Right renal pelvis (tissue), 4 donors: ENCODE results near the gene TBPL2. TPM values are rescaled to one million over a fixed set of nuclear protein-coding genes. Genes with fewer than 3 reads are reported as not detected.
"Not testable (repeated sequence)": the region's sequence is repeated elsewhere in the genome, so short reads cannot be mapped to it uniquely, and the experiment has no call there.

Source experiments
- DNase-seq, 4 donors: peaks; one replicate each; pipeline ENCODE4 v3.0.0-alpha.2; 2013; ENCODE audit warnings: low read depth in 4 of 4, low spot score in 3 of 4, missing footprints in 1 of 4
- polyA plus RNA-seq, 4 donors: library from polyadenylated mRNA; unstranded; fragments of 120-200 nt; gene quantifications; one replicate each; pipeline ENCODE4 v1.2.1, GENCODE V29; 2013; ENCODE audit not compliant: insufficient read length in 4 of 4

TBPL2 gene
- polyA plus RNA-seq, 4 donors: 0.10 TPM; not detected in 2

GRCh38 chr14:55411426-55412389 is 28.7 kb downstream of the TBPL2 start, which contains the start of gene ATG14:
TSS of gene ATG14 (minus strand) at chr14:55411830. CDS start at chr14:55411822, 8 bp downstream.
- DNase-seq: peak; percentile 73 to 82 (median 79)

- no peak for DNase-seq
Measured at GRCh38 chr14:55410876-55411275, 29.5 kb downstream of the TBPL2 start.

DNA sequence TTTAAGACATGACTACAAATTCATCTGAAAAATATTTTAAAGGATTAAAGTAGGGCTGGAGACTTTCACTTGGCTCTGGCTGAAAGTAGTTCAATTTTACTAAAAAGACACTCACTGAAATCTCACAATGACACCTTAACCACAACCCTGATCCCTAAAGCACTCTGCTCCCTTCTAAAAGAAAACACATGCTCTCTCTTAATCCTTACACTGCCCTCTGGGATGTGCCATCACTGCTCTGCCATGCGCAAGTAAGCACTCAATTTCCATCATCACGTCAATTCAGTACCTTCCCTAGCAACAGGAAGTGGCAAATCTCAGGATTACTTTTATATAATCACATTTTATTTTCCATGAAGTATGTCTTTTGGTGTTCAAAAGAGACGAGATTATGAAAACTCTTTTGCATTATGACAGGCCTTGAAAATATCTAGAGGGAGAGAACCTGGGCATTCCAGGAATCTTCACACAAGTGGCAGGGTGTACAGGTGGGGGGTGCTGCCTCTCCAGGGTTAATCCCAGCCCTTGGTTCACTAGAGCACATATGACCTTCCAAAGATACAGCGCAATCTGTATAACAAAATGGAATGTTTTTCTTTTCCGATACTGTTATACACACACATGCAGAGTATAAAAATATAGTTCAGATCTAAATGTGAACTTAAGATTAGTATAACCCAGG is 36.1 kb downstream of the TBPL2 start:
- DNase-seq: no peak

- DNase-seq: no peak
Measured at GRCh38 chr14:55401751-55402150, 38.7 kb downstream of the TBPL2 start.

DNA sequence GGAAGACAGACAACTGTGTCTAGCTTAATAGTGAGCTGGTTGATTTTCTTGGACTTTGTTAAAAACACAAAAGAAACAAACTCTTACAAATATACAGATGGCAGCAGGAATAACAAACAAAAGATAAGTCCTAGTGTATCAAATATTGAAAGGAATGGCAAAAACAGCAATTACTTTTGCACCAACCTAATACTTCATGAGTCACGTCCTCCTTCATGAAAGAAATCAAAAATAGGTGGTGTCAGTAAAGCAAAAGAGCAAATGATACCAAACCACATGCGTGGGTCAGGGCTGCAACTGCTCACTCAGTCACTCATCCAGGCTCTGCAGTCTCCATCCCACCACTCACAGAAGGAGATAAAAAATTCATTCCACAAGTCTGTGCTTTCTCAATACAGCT is 40.6 kb downstream of the TBPL2 start:
- no peak for DNase-seq

GRCh38 chr14:55399183-55399582 is 41.2 kb downstream of the TBPL2 start:
- DNase-seq: no peak

DNA sequence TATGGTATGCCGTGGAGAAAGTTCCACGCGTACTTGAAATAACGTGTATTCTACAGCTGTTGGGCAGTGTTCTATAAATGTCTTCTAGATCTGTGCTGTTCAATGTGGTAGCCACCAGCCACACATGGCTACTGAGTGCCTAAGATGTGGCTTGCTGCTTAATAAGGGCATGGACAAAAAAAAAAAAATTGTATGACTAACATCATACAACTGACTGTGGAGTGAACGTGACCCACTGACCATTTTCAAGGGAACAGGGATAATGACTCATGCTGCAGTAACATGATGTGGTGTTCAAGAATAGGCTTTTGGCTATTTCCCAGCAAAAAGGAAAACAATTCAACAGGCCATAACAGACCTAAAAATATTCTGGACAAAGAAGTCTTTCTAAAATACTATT is 41.7 kb downstream of the TBPL2 start:
- no peak for DNase-seq

GRCh38 chr14:55389330-55389729 is 51.1 kb downstream of the TBPL2 start:
- no peak for DNase-seq

- DNase-seq: no peak
Measured at GRCh38 chr14:55388160-55388559, 52.3 kb downstream of the TBPL2 start.

GRCh38 chr14:55387121-55387520 is 53.3 kb downstream of the TBPL2 start:
- DNase-seq: no peak

DNA sequence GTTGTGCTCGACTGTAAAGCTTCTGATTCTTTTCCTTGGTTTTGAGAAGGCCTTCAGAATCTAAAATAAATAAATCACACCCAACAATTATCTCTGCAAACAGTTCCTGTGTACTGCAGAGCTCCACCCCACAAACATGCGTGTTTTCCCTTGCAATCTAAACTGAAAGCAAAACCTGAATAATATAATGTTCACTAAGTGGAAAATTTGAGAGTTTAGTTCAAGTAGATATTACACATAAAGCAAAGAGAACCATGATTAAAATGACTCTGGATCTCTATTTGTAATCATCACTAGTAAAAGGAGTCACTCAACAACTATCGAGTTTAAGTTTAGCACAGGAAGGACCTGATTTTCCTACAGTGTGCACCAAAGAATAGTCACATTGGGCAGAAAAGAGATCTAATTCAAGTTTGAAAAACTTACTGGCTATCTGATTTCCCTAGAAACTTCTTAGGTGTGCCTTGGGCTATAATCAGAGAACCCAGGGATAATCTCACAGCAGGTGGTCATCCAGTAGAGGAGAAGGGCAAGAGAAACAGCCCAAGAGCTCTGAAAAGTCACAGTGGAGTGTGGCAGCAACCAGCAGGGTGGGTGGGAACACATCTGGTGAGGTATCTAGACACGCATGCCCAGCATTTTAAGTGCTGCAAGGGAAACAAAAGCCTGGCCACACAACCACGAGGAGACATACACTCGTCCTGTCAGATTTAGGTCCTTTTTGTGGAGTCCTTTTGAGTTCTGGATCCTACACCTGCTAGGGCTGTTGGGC is 54.2 kb downstream of the TBPL2 start:
- DNase-seq: no peak

- DNase-seq: no peak
Measured at GRCh38 chr14:55384536-55384935, 55.9 kb downstream of the TBPL2 start.

DNA sequence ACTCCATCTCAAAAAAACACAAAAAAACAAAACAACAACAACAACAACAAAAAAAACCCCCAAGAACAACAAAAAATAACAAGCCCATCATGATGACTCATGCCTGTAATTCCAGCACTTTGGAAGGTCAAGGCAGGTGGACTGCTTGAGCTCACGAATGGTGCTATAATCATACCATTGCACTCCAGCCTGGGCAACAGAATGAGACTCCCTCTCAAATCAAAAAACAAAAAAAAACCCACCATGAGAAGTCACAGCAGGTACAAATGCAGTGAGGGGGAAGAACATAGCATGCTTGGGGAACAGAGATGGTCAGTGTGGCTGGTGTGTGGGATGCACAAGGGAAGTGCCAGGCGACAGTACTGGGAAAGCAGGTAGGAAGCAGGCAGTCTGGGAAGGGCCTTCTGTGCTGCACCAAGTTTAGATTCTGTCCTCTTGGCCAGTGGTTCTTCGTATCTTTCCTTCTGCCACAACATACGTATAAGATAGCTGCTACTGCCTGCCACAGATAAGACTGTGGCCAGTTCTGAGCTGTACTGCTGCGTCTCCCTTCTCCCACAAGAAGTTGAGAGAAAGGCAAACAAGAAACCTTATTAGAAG is 56.8 kb downstream of the TBPL2 start:
- DNase-seq: no peak

DNA sequence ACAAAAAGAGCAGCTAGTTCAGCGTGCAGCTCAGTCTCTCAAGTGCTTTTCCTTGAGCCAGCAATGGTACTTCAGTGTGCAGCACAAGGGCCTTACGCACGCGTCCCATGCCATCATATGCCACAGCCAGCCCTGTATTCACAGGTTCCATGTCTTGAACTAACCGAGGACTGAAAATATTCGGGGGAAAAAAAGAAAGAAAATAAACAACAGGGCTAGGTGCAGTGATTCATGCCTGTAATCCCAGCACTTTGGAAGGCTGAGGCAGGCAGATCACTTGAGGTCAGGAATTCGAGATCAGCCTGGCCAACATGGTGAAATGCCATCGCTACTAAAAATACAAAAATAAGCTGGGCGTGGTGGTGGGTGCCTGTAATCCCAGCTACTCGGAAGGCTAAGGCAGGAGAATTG is 57.4 kb downstream of the TBPL2 start:
- DNase-seq: not testable (repeated sequence)

DNA sequence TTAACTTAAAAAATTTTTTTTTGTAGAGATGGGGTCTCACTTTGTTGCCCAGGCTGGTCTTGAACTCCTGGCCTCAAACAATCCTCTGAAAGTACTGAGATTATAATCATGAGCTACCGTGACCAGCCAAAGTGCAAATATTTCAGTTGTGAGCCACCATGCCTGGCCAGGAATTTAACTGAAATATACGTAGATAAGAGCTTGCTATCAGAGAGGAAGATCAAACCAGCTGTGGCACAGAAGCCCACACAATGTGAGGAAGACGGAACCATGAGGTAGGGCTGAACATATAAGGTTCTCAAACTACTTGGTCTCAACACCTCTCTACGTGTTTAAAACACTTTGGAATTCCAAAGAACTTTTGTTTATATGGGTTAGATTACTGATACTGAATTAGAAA is 57.9 kb downstream of the TBPL2 start:
- DNase-seq: no peak

- DNase-seq: no peak
Measured at GRCh38 chr14:55381561-55381960, 58.9 kb downstream of the TBPL2 start.

- DNase-seq: no peak
Measured at GRCh38 chr14:55381040-55381439, 59.4 kb downstream of the TBPL2 start.

DNA sequence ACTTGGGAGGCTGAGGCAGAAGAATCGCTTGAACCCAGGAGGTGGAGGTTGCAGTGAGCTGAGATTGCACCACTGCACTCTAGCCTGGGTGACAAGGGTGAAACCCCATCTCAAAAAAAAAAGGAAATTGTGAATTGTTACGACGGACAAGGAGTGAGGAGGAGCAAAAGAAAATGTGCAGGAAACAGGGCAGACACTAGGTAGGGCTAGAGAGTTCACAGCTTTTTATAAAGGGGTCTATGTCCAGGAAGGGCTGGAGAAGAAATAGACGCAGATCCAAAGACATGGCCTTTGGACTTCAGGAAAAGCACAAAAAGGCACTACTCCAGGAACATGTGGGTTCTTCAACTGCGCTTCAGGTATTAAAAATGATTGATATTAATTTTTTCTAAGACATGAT is 63.2 kb downstream of the TBPL2 start:
- no peak for DNase-seq

GRCh38 chr14:55374771-55375170 is 65.6 kb downstream of the TBPL2 start:
- DNase-seq: no peak
